Measurements from ENCODE around the gene GJA1.

GRCh38 chr6:121491576-121491975, 56.1 kb downstream of the GJA1 start:
- no peak for TF ChIP-seq POLR2A (IDR thresholded peaks at IDR 0.05)
- no peak for TF ChIP-seq CTCF (IDR thresholded peaks at IDR 0.05)
